H9 (cell line): ENCODE measurements around the gene TIMP1. TPM values are rescaled to one million over a fixed set of nuclear protein-coding genes. Genes with fewer than 3 reads are reported as not detected.

Source experiments
- DNase-seq: peaks from one replicate; pipeline ENCODE4 v3.0.0-alpha.2; 2017
- H2AFZ ChIP-seq: one replicate; pipeline ENCODE4 v1.6.1; 2013; ENCODE audit warnings: mild to moderate bottlenecking, low read length, control low read depth, moderate library complexity
- H2AK5ac ChIP-seq: 2 replicates; pipeline ENCODE4 v1.6.1; 2013; ENCODE audit warnings: low read length, control low read depth, mixed read lengths; ENCODE audit not compliant: insufficient read length
- H2BK120ac ChIP-seq: one replicate; pipeline ENCODE4 v1.6.1; 2013; ENCODE audit warnings: low read depth, mild to moderate bottlenecking, low read length, control low read depth, inconsistent platforms; ENCODE audit not compliant: poor library complexity, severe bottlenecking
- H2BK12ac ChIP-seq: 2 replicates; pipeline ENCODE4 v1.6.1; 2013; ENCODE audit warnings: low read length, control low read depth, mixed read lengths, low read depth; ENCODE audit not compliant: insufficient read length
- H2BK15ac ChIP-seq: 2 replicates; pipeline ENCODE4 v1.6.1; 2013; ENCODE audit warnings: low read depth, low read length, control low read depth
- H2BK20ac ChIP-seq: one replicate; pipeline ENCODE4 v1.6.1; 2013; ENCODE audit warnings: low read depth, mild to moderate bottlenecking, low read length, control low read depth, inconsistent platforms; ENCODE audit not compliant: poor library complexity, severe bottlenecking
- H2BK5ac ChIP-seq: 2 replicates; pipeline ENCODE4 v1.6.1; 2013; ENCODE audit warnings: low read length, control low read depth, mixed read lengths; ENCODE audit not compliant: insufficient read length
- H3K14ac ChIP-seq: 2 replicates; pipeline ENCODE4 v1.6.1; 2013; ENCODE audit warnings: low read length, control low read depth; ENCODE audit not compliant: insufficient read depth
- H3K18ac ChIP-seq: 2 replicates; pipeline ENCODE4 v1.6.1; 2013; ENCODE audit warnings: low read depth, mild to moderate bottlenecking, mixed read lengths, low read length, control low read depth; ENCODE audit not compliant: insufficient read length
- H3K23ac ChIP-seq: 2 replicates; pipeline ENCODE4 v1.6.1; 2013; ENCODE audit warnings: low read length, control low read depth, mixed read lengths, low read depth; ENCODE audit not compliant: insufficient read length
- H3K23me2 ChIP-seq: 2 replicates; pipeline ENCODE4 v1.6.1; 2013; ENCODE audit warnings: low read depth, mild to moderate bottlenecking, mixed read lengths, low read length, control low read depth; ENCODE audit not compliant: insufficient read length, poor library complexity, severe bottlenecking
- H3K27ac ChIP-seq: 2 replicates; pipeline ENCODE4 v1.5.1; 2013; ENCODE audit warnings: low read length, control low read depth, mixed read lengths, low read depth; ENCODE audit not compliant: insufficient read length
- H3K27me3 ChIP-seq: 2 replicates; pipeline ENCODE4 v1.6.1; 2013; ENCODE audit warnings: low read length, control low read depth, inconsistent platforms; ENCODE audit not compliant: insufficient read depth
- H3K4ac ChIP-seq: 2 replicates; pipeline ENCODE4 v1.6.1; 2013; ENCODE audit warnings: low read depth, mild to moderate bottlenecking, control low read depth, inconsistent platforms, low read length, moderate library complexity
- H3K4me1 ChIP-seq: 2 replicates; pipeline ENCODE4 v1.6.1; 2013; ENCODE audit warnings: low read length, control low read depth, inconsistent platforms; ENCODE audit not compliant: insufficient read depth
- H3K4me2 ChIP-seq: 2 replicates; pipeline ENCODE4 v1.6.1; 2013; ENCODE audit warnings: low read length, control low read depth, mixed read lengths; ENCODE audit not compliant: insufficient read length, insufficient read depth
- H3K56ac ChIP-seq: 2 replicates; pipeline ENCODE4 v1.6.1; 2013; ENCODE audit warnings: low read depth, mild to moderate bottlenecking, mixed read lengths, low read length, control low read depth; ENCODE audit not compliant: insufficient read length
- H3K79me1 ChIP-seq: 2 replicates; pipeline ENCODE4 v1.6.1; 2013; ENCODE audit warnings: low read depth, mild to moderate bottlenecking, moderate library complexity, low read length, control low read depth, inconsistent platforms; ENCODE audit not compliant: insufficient read depth, poor library complexity, severe bottlenecking
- H3K79me2 ChIP-seq: 2 replicates; pipeline ENCODE4 v1.6.1; 2013; ENCODE audit warnings: low read length, control low read depth, inconsistent platforms; ENCODE audit not compliant: insufficient read depth
- H3K9ac ChIP-seq: 2 replicates; pipeline ENCODE4 v1.6.1; 2013; ENCODE audit warnings: low read length, control low read depth, mixed read lengths; ENCODE audit not compliant: insufficient read length; ENCODE audit errors: extremely low read depth
- H3K9me3 ChIP-seq: one replicate; pipeline ENCODE4 v1.6.1; 2013; ENCODE audit warnings: low read depth, low read length, inconsistent platforms; ENCODE audit not compliant: control insufficient read depth
- H3T11ph ChIP-seq: one replicate; pipeline ENCODE4 v1.6.1; 2013; ENCODE audit warnings: mild to moderate bottlenecking, low read length, control low read depth, inconsistent platforms
- H4K20me1 ChIP-seq: one replicate; pipeline ENCODE4 v1.6.1; 2013; ENCODE audit not compliant: control insufficient read depth, insufficient read length, insufficient read depth
- H4K5ac ChIP-seq: 2 replicates; pipeline ENCODE4 v1.6.1; 2013; ENCODE audit warnings: low read depth, mild to moderate bottlenecking, mixed read lengths, low read length, control low read depth; ENCODE audit not compliant: insufficient read length
- H4K8ac ChIP-seq: replicated peaks from 2 replicates; pipeline ENCODE4 v1.6.1; 2013; ENCODE audit warnings: low read length, control low read depth, mixed read lengths, low read depth; ENCODE audit not compliant: insufficient read length
- H4K91ac ChIP-seq: 2 replicates; pipeline ENCODE4 v1.6.1; 2013; ENCODE audit warnings: low read depth, mild to moderate bottlenecking, moderate library complexity, mixed read lengths, low read length, control low read depth; ENCODE audit not compliant: insufficient read length
- H3K27ac Mint-ChIP-seq, 3 experiments: 2 replicates in 2 of 3; 3 replicates in 1 of 3; pipeline ENCODE4 v1.8.0; 2020 to 2021; ENCODE audit warnings: mixed read lengths in 3 of 3, mild to moderate bottlenecking in 1 of 3, moderate library complexity in 1 of 3
- H3K27me3 Mint-ChIP-seq: 2 replicates; pipeline ENCODE4 v1.8.0; 2021; ENCODE audit warnings: low read depth, mild to moderate bottlenecking, moderate library complexity, mixed read lengths
- H3K36me3 Mint-ChIP-seq, 3 experiments: 2 replicates in 2 of 3; 3 replicates in 1 of 3; pipeline ENCODE4 v1.8.0; 2020 to 2021; ENCODE audit warnings: low read depth in 3 of 3, mixed read lengths in 3 of 3; ENCODE audit not compliant: insufficient read depth in 1 of 3
- H3K4me1 Mint-ChIP-seq, 2 experiments: 2 replicates each; pipeline ENCODE4 v1.8.0; 2020; ENCODE audit warnings: mixed read lengths in 2 of 2
- H3K4me3 Mint-ChIP-seq, 2 experiments: 2 replicates in 1 of 2; 3 replicates in 1 of 2; pipeline ENCODE4 v1.8.0; 2020 to 2021; ENCODE audit warnings: mild to moderate bottlenecking in 2 of 2, mixed read lengths in 2 of 2, moderate library complexity in 1 of 2
- H3K9me3 Mint-ChIP-seq, 2 experiments: 2 replicates in 1 of 2; 3 replicates in 1 of 2; pipeline ENCODE4 v1.8.0; 2020; ENCODE audit warnings: mild to moderate bottlenecking in 2 of 2, mixed read lengths in 2 of 2, moderate library complexity in 1 of 2
- CTCF ChIP-seq: fragments of 200-600 bp; sonication (generic); conservative IDR thresholded peaks from 3 replicates; pipeline ENCODE4 v1.8.0; 2021; ENCODE audit warnings: antibody characterized with exemption, mild to moderate bottlenecking
- WGBS: extraction: QIAGEN DNeasy Blood & Tissue Kit; methylation state at CpG from one replicate; pipeline ENCODE4 v1.1.7; 2013; ENCODE audit warnings: missing lambda C conversion rate, low lambda C conversion rate, mixed read lengths; ENCODE audit not compliant: insufficient read length; ENCODE audit errors: extremely low coverage; 5-methylcytosine and 5-hydroxymethylcytosine counted together
- total RNA-seq: library from RNA; stranded (reverse); gene quantifications from 2 replicates; pipeline ENCODE4 v1.2.1, GENCODE V29; 2021

Gene TIMP1
- total RNA-seq, 1 experiment from 2014 or later: 65.1 TPM

DNA sequence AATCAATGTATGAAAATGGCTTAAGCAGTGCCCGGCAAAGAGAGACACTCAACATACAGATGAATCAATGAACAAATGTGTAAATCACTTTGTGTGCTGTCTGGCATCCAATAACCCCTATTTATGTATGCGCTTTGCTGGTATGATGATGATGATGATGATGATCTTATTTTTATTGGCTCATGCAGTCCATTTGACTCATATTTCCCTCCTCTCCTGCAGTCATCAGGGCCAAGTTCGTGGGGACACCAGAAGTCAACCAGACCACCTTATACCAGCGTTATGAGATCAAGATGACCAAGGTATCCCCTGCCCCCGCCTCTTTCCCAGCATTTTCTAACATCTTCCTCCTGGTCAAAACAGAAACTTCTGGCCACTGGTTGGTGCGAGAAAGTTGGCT lies 2.5 kb downstream of the TIMP1 start:
- Histone ChIP-seq H2BK12ac (no peak overlapping the region), H3K79me1 (no peaks in the 10 kb centered on the region), H2BK120ac (no peak overlapping the region), H2BK15ac (no peak overlapping the region), H2BK20ac (no peak overlapping the region), H3K23ac (no peak overlapping the region), H2BK5ac (no peak overlapping the region), H2AFZ (no peak overlapping the region), H3K14ac (no peak overlapping the region), H2AK5ac (no peak overlapping the region), H3K79me2 (no peaks in the 10 kb centered on the region), H4K8ac (no peak overlapping the region), H3T11ph (no peak overlapping the region), H3K27me3 (no peaks in the 10 kb centered on the region), H3K56ac (no peak overlapping the region), H3K4me1 (no peaks in the 10 kb centered on the region), H4K20me1 (no peaks in the 10 kb centered on the region), H3K4ac (no peak overlapping the region), H4K5ac (no peak overlapping the region), H4K91ac (no peak overlapping the region), H3K9me3 (peaks cover 28% of the 10 kb centered on the region), H3K23me2 (peaks cover 4% of the 10 kb centered on the region), H3K9ac (no peak overlapping the region), H3K27ac (no peak overlapping the region), H3K18ac (no peak overlapping the region), H3K4me2 (no peak overlapping the region)
- H3K36me3 Mint-ChIP-seq: peaks cover 19 to 26% (median 20%) of the 10 kb centered on the region in 3 experiments; a peak in 6 of 7 replicates
- peaks cover 11 to 21% of the 10 kb centered on the region in 2 experiments for H3K4me1 Mint-ChIP-seq
- no peak overlapping the region for H3K27ac Mint-ChIP-seq
- DNase-seq: no peak
- H3K9me3 Mint-ChIP-seq: peaks cover 66 to 79% of the 10 kb centered on the region in 2 experiments
- H3K4me3 Mint-ChIP-seq: no peak overlapping the region; a peak in 1 of 5 replicates
- no peak for TF ChIP-seq CTCF
- WGBS: no CpG with 5 or more reads among the region's 6 CpGs
- H3K27me3 Mint-ChIP-seq: no peaks in the 10 kb centered on the region; the same call in 1 of the 2 replicates
